Measurements from ENCODE around the gene STX1B.
"Not testable (repeated sequence)": the region's sequence is repeated elsewhere in the genome, so short reads cannot be mapped to it uniquely, and the experiment has no call there.

Gene STX1B

DNA sequence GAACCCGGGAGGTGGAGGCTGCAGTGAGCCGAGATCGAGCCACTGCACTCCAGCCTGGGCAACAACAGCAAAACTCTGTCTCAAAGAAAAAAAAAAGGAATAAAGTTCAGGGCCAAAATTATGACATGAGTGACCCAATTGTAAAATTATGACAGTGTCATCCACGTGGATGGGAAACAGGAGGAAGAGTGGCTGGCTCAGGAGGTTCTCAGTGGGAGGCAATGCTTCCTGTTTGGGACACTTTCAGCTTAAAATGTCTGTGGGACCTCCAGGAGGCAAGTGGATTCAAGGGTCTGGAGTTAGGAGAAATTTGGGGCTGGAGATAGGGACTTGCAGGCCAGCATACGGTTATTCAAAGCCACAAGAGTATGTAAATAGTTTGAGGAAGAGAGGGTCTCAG is 14.9 kb upstream of the STX1B start:
- Mint-ChIP-seq H3K27me3 (no peaks in the 10 kb centered on the region), H3K36me3 (ENCODE audit: low read depth) (no peaks in the 10 kb centered on the region), H3K27ac (no peak overlapping the region), H3K9me3 (no peaks in the 10 kb centered on the region), H3K4me1 (ENCODE audit: low read depth) (peaks cover 5% of the 10 kb centered on the region), H3K4me3 (no peak overlapping the region)
- DNase-seq: no peak

- H3K36me3 Mint-ChIP-seq (ENCODE audit: low read depth): no peaks in the 10 kb centered on the region
- peaks cover 5% of the 10 kb centered on the region for H3K4me1 Mint-ChIP-seq (ENCODE audit: low read depth)
- no peak overlapping the region for H3K27ac Mint-ChIP-seq
Measured at GRCh38 chr16:31023627-31024226, 13.3 kb upstream of the STX1B start.

DNA sequence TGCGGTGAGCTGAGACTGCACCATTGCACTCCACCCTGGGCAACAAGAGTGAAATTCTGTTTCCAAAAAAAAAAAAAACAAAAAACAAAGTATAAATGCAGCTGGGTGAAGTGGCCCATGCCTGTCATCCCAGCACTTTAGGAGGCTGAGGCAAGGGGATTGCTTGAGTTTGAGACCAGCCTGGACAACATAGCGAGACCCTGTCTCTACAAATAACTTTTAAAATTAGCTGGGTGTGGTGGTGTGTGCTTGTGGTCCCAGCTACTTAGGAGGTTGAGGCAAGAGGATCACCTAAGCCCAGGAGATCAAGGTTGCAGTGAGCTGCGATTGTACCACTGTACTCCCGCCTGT is 12.8 kb upstream of the STX1B start:
- H3K27me3 Mint-ChIP-seq: no peaks in the 10 kb centered on the region
- no peaks in the 10 kb centered on the region for H3K9me3 Mint-ChIP-seq
- no peak overlapping the region for H3K27ac Mint-ChIP-seq
- H3K36me3 Mint-ChIP-seq (ENCODE audit: low read depth): no peaks in the 10 kb centered on the region
- H3K4me1 Mint-ChIP-seq (ENCODE audit: low read depth): peaks cover 5% of the 10 kb centered on the region
- H3K4me3 Mint-ChIP-seq: no peak overlapping the region
- DNase-seq: no peak

More at GRCh38 chr16:31023627-31024226, 13.3 kb upstream of the STX1B start:
- no peak for DNase-seq
- H3K27me3 Mint-ChIP-seq: no peaks in the 10 kb centered on the region
- H3K9me3 Mint-ChIP-seq: no peaks in the 10 kb centered on the region
- H3K4me3 Mint-ChIP-seq: no peak overlapping the region

DNA sequence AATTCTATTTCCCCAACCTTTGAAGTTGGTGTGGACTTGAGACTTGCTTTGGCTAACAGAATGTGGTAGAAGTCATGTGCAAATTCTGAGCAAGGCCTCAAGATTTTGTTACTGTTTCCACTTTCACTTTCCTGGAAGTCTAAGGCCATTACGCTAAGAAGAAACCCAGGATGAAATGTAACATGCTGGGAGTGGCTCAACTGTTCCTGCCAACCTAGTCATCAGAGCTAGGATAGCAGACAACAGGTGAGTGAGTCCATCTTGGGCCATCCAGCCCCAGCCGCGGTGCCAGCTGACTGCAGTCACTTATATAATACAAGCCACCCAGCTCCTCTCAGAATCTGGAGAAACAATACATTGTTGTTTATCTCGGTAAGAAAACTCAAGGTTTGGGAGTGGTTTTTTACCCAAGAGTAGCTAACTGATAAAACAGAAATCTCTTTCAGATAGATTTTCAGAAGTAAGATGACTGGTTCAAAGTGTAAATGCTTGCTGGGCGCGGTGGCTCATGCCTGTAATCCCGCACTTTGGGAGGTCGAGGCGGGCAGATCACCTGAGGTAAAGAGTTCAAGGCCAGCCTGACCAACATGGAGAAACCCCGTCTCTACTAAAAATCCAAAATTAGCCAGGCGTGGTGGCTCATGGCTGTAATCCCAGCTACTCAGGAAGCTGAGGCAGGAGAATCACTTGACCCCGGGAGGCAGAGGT is 12.3 kb upstream of the STX1B start:
- H3K27me3 Mint-ChIP-seq: no peaks in the 10 kb centered on the region
- H3K4me3 Mint-ChIP-seq: no peak overlapping the region
- H3K27ac Mint-ChIP-seq: no peak overlapping the region
- H3K4me1 Mint-ChIP-seq (ENCODE audit: low read depth): peaks cover 5% of the 10 kb centered on the region
- H3K36me3 Mint-ChIP-seq (ENCODE audit: low read depth): no peaks in the 10 kb centered on the region
- DNase-seq: no peak
- H3K9me3 Mint-ChIP-seq: no peaks in the 10 kb centered on the region

DNA sequence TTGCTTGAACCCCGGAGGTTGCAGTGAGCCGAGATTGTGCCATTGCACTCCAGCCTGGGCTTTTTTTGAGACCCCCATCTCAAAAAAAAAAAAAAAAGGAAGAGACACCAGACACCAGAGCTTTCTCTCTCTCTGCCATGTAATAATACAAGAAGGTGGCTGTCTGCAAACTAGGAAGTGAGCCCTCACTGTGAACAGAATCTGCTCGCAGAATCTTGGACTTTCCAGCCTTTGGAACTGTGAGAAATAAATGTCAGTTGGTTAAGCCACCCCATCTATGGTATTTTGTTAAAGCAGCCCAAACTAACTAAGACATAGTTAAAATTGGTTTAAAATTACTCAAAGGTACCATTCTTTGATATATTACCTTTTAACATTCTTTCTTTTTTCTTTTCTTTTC is 10.1 kb upstream of the STX1B start:
- Mint-ChIP-seq H3K9me3 (no peaks in the 10 kb centered on the region), H3K4me3 (no peak overlapping the region), H3K36me3 (ENCODE audit: low read depth) (no peaks in the 10 kb centered on the region), H3K27me3 (peaks cover 4% of the 10 kb centered on the region), H3K4me1 (ENCODE audit: low read depth) (peaks cover 5% of the 10 kb centered on the region), H3K27ac (no peak overlapping the region)
- DNase-seq: no peak

DNA sequence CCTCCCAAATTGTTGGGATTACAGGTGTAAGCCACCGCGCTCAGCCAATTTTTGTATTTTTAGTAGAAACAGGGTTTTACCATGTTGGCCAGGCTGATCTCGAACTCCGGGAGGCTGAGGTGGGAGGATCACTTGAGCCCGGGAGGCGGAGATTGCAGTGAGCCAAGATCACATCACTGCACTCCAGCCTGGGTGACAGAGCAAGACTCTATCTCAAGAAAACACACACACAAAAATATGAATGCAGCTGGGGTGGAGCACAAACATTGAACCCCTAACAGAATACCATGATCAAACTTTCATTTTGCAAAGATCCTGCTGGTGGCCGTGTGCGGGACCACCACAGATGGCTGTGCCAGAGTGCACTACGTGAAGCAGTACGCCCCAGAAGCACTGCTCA is 7.3 kb upstream of the STX1B start:
- not testable (repeated sequence) for H3K36me3 Mint-ChIP-seq (ENCODE audit: low read depth)

GRCh38 chr16:31016018-31016417 is 5.6 kb upstream of the STX1B start:
- no peak overlapping the region for H3K4me3 Mint-ChIP-seq
- H3K27me3 Mint-ChIP-seq: peaks cover 21% of the 10 kb centered on the region
- no peak overlapping the region for H3K27ac Mint-ChIP-seq
- H3K9me3 Mint-ChIP-seq: no peaks in the 10 kb centered on the region
- no peaks in the 10 kb centered on the region for H3K36me3 Mint-ChIP-seq (ENCODE audit: low read depth)
- DNase-seq: no peak
- peaks cover 8% of the 10 kb centered on the region for H3K4me1 Mint-ChIP-seq (ENCODE audit: low read depth)

More for the DNA sequence above, 7.3 kb upstream of the STX1B start:
- not testable (repeated sequence) for H3K27ac Mint-ChIP-seq; H3K9me3 Mint-ChIP-seq; DNase-seq; H3K27me3 Mint-ChIP-seq; H3K4me1 Mint-ChIP-seq (ENCODE audit: low read depth); H3K4me3 Mint-ChIP-seq

DNA sequence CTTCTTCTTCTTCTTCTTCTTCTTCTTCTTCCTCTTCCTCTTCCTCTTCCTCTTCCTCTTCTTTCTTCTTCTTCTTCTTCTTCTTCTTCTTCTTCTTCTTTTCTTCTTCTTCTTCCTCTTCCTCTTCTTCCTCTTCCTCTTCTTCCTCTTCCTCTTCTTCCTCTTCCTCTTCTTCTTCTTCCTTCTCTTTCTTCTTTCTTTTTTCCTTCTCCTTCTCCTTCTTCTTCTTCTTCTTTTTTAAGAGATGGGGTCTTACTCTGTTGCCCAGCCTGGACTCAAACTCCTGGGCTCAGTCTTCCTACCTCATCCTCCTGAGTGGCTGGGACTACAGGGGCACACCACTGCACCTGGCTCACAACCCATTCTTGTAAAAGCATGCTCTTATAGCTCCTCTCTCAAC is 2.9 kb upstream of the STX1B start:
- not testable (repeated sequence) for H3K27ac Mint-ChIP-seq; DNase-seq; H3K9me3 Mint-ChIP-seq; H3K4me3 Mint-ChIP-seq; H3K36me3 Mint-ChIP-seq (ENCODE audit: low read depth)
- Mint-ChIP-seq H3K27me3 (peaks cover 21% of the 10 kb centered on the region), H3K4me1 (ENCODE audit: low read depth) (peaks cover 16% of the 10 kb centered on the region)

- peak overlapping the region; percentile 70 for H3K4me3 Mint-ChIP-seq
- not testable (repeated sequence) for H3K9me3 Mint-ChIP-seq; H3K27ac Mint-ChIP-seq; H3K36me3 Mint-ChIP-seq (ENCODE audit: low read depth); DNase-seq
- peaks cover 16% of the 10 kb centered on the region for H3K4me1 Mint-ChIP-seq (ENCODE audit: low read depth)
- H3K27me3 Mint-ChIP-seq: peaks cover 21% of the 10 kb centered on the region
Measured at GRCh38 chr16:31011815-31012214, 1.4 kb upstream of the STX1B start.

DNA sequence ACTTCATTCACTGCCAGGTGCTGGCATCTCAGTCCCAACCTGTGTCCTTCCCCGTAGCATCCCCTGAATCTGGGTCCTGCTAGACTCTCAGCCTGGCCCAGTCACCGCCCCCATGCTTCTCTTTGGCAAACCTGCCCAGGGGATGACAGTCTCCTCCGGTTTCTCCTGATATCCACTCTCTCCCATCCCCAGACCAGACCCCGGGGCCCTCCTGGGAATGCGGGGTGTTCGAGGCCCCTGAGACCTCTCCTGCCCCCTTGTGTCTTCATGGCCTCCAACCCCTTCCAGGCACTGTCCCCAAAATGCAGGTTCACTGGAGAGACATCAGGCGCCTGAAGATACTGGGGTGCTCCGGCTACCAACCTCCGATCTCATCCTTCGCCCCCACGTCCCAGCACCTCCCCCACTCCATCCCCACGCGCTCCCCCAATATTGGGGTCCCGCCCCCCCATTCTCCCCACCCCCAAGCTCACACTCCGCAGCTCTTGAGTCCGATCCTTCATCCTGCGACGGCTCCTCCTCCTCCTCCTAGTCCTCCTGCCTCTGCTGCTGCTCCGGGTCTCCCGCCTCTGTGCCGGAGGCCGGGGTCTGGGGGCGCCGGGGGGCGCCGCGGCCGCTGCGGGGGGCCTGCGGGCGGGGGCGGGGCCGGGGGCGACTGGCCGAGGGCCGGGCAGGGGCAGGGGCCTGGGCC is 399 bp downstream of the STX1B start:
- peak overlapping the region; percentile 72 for H3K4me3 Mint-ChIP-seq
- peaks cover 17% of the 10 kb centered on the region for H3K27me3 Mint-ChIP-seq
- no peak for DNase-seq
- H3K36me3 Mint-ChIP-seq (ENCODE audit: low read depth): no peaks in the 10 kb centered on the region
- no peak overlapping the region for H3K27ac Mint-ChIP-seq
- H3K4me1 Mint-ChIP-seq (ENCODE audit: low read depth): peaks cover 16% of the 10 kb centered on the region
- no peaks in the 10 kb centered on the region for H3K9me3 Mint-ChIP-seq

DNA sequence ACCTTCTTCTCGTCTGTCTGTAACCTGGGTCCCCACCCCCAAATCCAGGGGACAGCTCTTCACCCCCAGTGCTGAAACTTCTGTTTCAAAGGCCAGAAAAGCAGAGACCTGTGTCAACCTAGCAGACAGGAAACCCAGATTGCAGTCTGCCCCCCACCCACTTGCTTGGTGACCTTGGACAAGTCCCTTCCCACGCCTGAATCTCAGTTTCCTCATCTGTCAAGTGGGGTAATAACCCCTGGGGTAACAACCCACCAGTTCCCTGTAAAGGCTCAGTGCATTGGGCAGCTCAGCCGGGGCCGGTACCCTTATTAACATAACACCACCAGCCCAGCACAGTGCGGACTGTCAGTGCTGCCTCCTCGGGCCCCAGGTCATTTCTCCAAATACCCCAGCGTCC is 1.3 kb downstream of the STX1B start:
- no peak overlapping the region for H3K27ac Mint-ChIP-seq
- H3K36me3 Mint-ChIP-seq (ENCODE audit: low read depth): no peaks in the 10 kb centered on the region
- H3K27me3 Mint-ChIP-seq: peaks cover 14% of the 10 kb centered on the region
- H3K4me1 Mint-ChIP-seq (ENCODE audit: low read depth): peaks cover 16% of the 10 kb centered on the region
- H3K4me3 Mint-ChIP-seq: no peak overlapping the region
- DNase-seq: no peak
- H3K9me3 Mint-ChIP-seq: no peaks in the 10 kb centered on the region

- no peak for DNase-seq
- H3K4me1 Mint-ChIP-seq (ENCODE audit: low read depth): peaks cover 16% of the 10 kb centered on the region
- no peak overlapping the region for H3K4me3 Mint-ChIP-seq
- peaks cover 14% of the 10 kb centered on the region for H3K27me3 Mint-ChIP-seq
- H3K9me3 Mint-ChIP-seq: no peaks in the 10 kb centered on the region
- H3K36me3 Mint-ChIP-seq (ENCODE audit: low read depth): no peaks in the 10 kb centered on the region
- no peak overlapping the region for H3K27ac Mint-ChIP-seq
Measured at GRCh38 chr16:31008551-31008950, 1.9 kb downstream of the STX1B start.

- no peaks in the 10 kb centered on the region for H3K9me3 Mint-ChIP-seq
- H3K36me3 Mint-ChIP-seq (ENCODE audit: low read depth): no peaks in the 10 kb centered on the region
- H3K27me3 Mint-ChIP-seq: peaks cover 14% of the 10 kb centered on the region
- no peak for DNase-seq
- H3K27ac Mint-ChIP-seq: no peak overlapping the region
- H3K4me1 Mint-ChIP-seq (ENCODE audit: low read depth): peaks cover 16% of the 10 kb centered on the region
- H3K4me3 Mint-ChIP-seq: no peak overlapping the region
Measured at GRCh38 chr16:31008149-31008548, 2.3 kb downstream of the STX1B start.

- Mint-ChIP-seq H3K4me1 (ENCODE audit: low read depth) (peaks cover 16% of the 10 kb centered on the region), H3K27ac (no peak overlapping the region), H3K36me3 (ENCODE audit: low read depth) (no peaks in the 10 kb centered on the region), H3K4me3 (no peak overlapping the region), H3K9me3 (no peaks in the 10 kb centered on the region), H3K27me3 (peaks cover 14% of the 10 kb centered on the region)
- no peak for DNase-seq
Measured at GRCh38 chr16:31007684-31008083, 2.8 kb downstream of the STX1B start.

DNA sequence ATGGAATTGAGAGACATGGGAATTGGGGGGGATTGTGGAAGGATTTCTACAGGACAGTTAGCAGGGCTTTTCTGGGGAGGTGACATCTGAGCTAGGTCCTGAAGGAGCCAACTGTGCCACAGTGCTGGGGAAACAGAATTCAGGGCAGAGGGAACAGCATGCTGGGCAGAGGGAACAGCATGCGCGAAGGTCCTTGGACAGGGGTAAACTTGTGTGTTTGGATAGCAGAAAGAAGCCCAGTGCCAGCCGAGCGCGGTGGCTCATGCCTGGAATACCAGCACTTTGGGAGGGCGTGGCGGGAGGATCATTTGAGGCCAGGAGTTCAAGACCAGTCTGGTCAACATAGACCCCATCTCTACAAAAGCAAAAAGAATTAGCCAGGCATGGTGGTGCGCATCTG is 3.8 kb downstream of the STX1B start:
- no peak for DNase-seq
- no peaks in the 10 kb centered on the region for H3K9me3 Mint-ChIP-seq
- no peak overlapping the region for H3K4me3 Mint-ChIP-seq
- H3K27ac Mint-ChIP-seq: no peak overlapping the region
- peaks cover 6% of the 10 kb centered on the region for H3K27me3 Mint-ChIP-seq
- H3K36me3 Mint-ChIP-seq (ENCODE audit: low read depth): no peaks in the 10 kb centered on the region
- H3K4me1 Mint-ChIP-seq (ENCODE audit: low read depth): peaks cover 14% of the 10 kb centered on the region

All from activated T-cell treated with anti-CD3 and anti-CD28 coated beads, Interleukin-2, amount 50 U/mL, for 24 hours (primary cell).